ENCODE measurements around the gene APOA1. TPM values are rescaled to one million over a fixed set of nuclear protein-coding genes. Genes with fewer than 3 reads are reported as not detected.

Gene APOA1
- total and polyA plus RNA-seq, 2 experiments from 2014 or later, result 0.23 TPM; not detected in 1

DNA sequence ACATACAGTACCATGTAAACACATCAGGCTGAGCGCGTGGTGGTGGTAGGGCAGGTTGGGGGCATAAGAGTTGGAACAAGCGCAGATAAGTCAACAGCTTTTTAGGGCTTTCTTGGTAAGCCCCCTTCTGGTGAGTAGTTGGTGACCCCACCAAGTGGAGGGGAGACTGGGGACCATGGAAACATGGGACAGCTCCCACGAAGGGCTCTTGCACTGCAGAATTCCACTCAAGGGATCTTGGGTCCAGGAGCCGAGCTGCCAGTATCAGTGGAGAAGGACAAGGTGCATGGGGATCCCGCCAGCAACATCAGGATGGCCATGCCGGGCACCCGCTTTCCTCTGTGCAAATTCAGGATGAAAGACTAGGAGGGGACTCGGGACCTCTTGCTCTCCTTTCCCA is 6.2 kb upstream of the APOA1 start:
- Histone ChIP-seq H3K4me3 (no peak overlapping the region), H3K9me2 (ENCODE audit: insufficient read depth) (no peaks in the 10 kb centered on the region), H3K9me3 (ENCODE audit: low read depth) (no peaks in the 10 kb centered on the region), H3K9ac (no peak overlapping the region), H3K36me3 (ENCODE audit: low read depth) (peaks cover 8% of the 10 kb centered on the region; the same call in 1 of the 2 replicates), H3K79me2 (ENCODE audit: insufficient read depth) (no peaks in the 10 kb centered on the region), H4K20me1 (ENCODE audit: insufficient read depth) (no peaks in the 10 kb centered on the region), H3K27me3 (replicated peaks; ENCODE audit: insufficient read depth) (no peaks in the 10 kb centered on the region), H3K4me1 (ENCODE audit: insufficient read depth) (no peaks in the 10 kb centered on the region), H3K27ac (no peak overlapping the region), H2AFZ (no peak overlapping the region), H3F3A (ENCODE audit: insufficient read depth) (0 out of 2 replicates have a peak, but pooled peaks cover 10% of the 10 kb centered on the region), H3K4me2 (ENCODE audit: unreplicated experiment) (no peak overlapping the region)
- DNase-seq, result no peak
- in situ Hi-C loops (cut with MboI), result no loop called here
- whole genome bisulfite sequencing, 2 experiments (ENCODE audit: low coverage in 1 of 2, low lambda C conversion rate in 2 of 2, missing lambda C conversion rate in 2 of 2), result 87 to 89% methylated on average over 9 of the region's 9 CpGs
- TF ChIP-seq EZH2 (IDR thresholded peaks at IDR 0.05; ENCODE audit: insufficient read depth, poor library complexity, severe bottlenecking) (no peak), EZH2phosphoT487 (IDR thresholded peaks at IDR 0.05; ENCODE audit: insufficient read depth, low read depth) (no peak)

DNA sequence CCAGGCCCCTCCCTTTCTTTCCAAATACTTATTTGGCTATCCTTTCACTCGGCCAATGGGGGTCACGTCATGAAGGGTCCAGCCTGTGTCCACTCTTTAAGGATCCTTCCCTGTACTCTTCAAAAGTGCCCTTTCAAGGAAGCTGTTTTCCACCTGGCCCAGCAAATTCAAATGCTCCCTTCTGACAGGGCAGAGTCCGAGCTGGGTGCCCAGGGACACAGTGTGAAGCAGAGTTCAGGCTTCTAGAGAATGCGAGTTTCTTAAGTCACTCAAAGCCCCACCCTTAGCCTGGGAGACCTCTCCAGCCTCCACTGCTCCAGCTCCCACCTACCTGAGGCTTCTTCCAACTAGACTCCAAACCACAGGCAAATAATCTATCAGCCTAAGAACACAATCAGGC is 5.5 kb upstream of the APOA1 start:
- no peak for DNase-seq
- no peaks in the 10 kb centered on the region for H3K9me3 ChIP-seq (ENCODE audit: low read depth)
- no peak overlapping the region for H3K4me3 ChIP-seq
- H3K9me2 ChIP-seq (ENCODE audit: insufficient read depth), result no peaks in the 10 kb centered on the region
- H3K4me2 ChIP-seq (ENCODE audit: unreplicated experiment), result no peak overlapping the region
- H3K36me3 ChIP-seq (ENCODE audit: low read depth), result peaks cover 8% of the 10 kb centered on the region; the same call in 1 of the 2 replicates
- H3K27me3 ChIP-seq (replicated peaks; ENCODE audit: insufficient read depth), result no peaks in the 10 kb centered on the region
- no peaks in the 10 kb centered on the region for H3K79me2 ChIP-seq (ENCODE audit: insufficient read depth)
- H3K4me1 ChIP-seq (ENCODE audit: insufficient read depth), result no peaks in the 10 kb centered on the region
- H3F3A ChIP-seq (ENCODE audit: insufficient read depth), result 0 out of 2 replicates have a peak, but pooled peaks cover 10% of the 10 kb centered on the region
- TF ChIP-seq EZH2 (IDR thresholded peaks at IDR 0.05; ENCODE audit: insufficient read depth, poor library complexity, severe bottlenecking) (no peak), EZH2phosphoT487 (IDR thresholded peaks at IDR 0.05; ENCODE audit: insufficient read depth, low read depth) (no peak)
- no peak overlapping the region for H3K9ac ChIP-seq
- no peak overlapping the region for H3K27ac ChIP-seq
- no peak overlapping the region for H2AFZ ChIP-seq
- in situ Hi-C loops (cut with MboI), result no loop called here
- H4K20me1 ChIP-seq (ENCODE audit: insufficient read depth), result no peaks in the 10 kb centered on the region
- 81 to 92% methylated on average over 4 of the region's 4 CpGs for whole genome bisulfite sequencing, 2 experiments (ENCODE audit: low coverage in 1 of 2, low lambda C conversion rate in 2 of 2, missing lambda C conversion rate in 2 of 2)

DNA sequence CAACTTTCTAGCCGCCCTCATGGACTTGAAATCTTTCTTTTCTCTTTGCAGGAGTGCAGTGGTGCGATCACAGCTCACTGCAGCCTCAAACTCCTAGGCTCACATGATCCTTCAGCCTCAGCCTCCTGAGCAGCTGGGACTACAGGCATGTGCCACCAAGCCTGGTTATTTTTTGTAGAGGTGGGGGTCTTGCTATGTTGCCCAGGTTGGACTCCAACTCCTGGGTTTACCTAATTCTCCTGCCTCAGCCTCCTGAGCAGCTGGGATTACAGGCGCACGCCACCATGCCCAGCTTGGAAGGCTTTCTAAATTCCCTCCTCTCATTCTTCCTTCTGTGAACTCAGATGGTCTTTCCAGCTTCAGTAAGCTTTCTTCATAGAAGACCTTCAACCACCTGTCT is 4.7 kb upstream of the APOA1 start:
- 95 to 97% methylated on average over 4 of the region's 4 CpGs for WGBS, 2 experiments (ENCODE audit: low coverage in 1 of 2, low lambda C conversion rate in 2 of 2, missing lambda C conversion rate in 2 of 2)
- no peak for DNase-seq
- in situ Hi-C loops (cut with MboI), result no loop called here

DNA sequence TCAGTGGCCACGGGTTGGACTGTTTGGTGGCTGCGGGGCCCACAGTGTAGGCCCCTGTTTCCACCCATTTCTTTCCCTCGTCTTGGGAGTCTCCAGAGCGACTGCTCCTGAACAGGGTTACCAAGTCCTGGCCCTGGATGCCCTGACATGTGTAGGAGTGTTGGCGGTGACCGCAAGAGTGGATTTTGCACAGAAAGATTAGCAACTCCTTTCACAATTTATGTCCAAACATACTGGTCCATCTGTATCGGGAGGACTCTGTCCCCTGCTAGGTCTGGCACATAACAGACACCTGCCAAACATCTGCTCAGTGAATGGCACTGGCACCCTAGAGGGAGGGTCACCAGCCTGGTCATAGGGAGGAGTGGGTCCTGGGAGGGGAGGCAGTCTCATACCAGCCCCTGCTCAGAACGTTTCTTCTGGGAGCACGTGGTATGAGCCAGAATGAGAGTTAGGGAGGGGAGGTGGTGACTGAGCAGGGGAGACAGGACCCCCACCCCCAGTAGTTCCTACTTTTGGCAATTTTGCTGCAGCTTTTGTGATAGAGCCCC is 3.4 kb upstream of the APOA1 start:
- H3K9ac ChIP-seq, result no peak overlapping the region
- no peaks in the 10 kb centered on the region for H3K4me1 ChIP-seq (ENCODE audit: insufficient read depth)
- H3K4me2 ChIP-seq (ENCODE audit: unreplicated experiment), result no peak overlapping the region
- in situ Hi-C loops (cut with MboI), result no loop called here
- H3K27ac ChIP-seq, result no peak overlapping the region
- TF ChIP-seq EZH2 (IDR thresholded peaks at IDR 0.05; ENCODE audit: insufficient read depth, poor library complexity, severe bottlenecking), result no peak
- no peak for TF ChIP-seq EZH2phosphoT487 (IDR thresholded peaks at IDR 0.05; ENCODE audit: insufficient read depth, low read depth)
- no peaks in the 10 kb centered on the region for H3K9me2 ChIP-seq (ENCODE audit: insufficient read depth)
- no peak overlapping the region for H3K4me3 ChIP-seq
- H3K27me3 ChIP-seq (replicated peaks; ENCODE audit: insufficient read depth), result no peaks in the 10 kb centered on the region
- WGBS, 2 experiments (ENCODE audit: low coverage in 1 of 2, low lambda C conversion rate in 2 of 2, missing lambda C conversion rate in 2 of 2), result 49 to 53% methylated on average over 9 of the region's 9 CpGs
- peaks cover 8% of the 10 kb centered on the region; the same call in 1 of the 2 replicates for H3K36me3 ChIP-seq (ENCODE audit: low read depth)
- no peaks in the 10 kb centered on the region for H3K9me3 ChIP-seq (ENCODE audit: low read depth)
- no peaks in the 10 kb centered on the region for H3K79me2 ChIP-seq (ENCODE audit: insufficient read depth)
- DNase-seq, result no peak
- no peaks in the 10 kb centered on the region for H4K20me1 ChIP-seq (ENCODE audit: insufficient read depth)
- 0 out of 2 replicates have a peak, but pooled peaks cover 10% of the 10 kb centered on the region for H3F3A ChIP-seq (ENCODE audit: insufficient read depth)
- H2AFZ ChIP-seq, result no peak overlapping the region

More for the DNA sequence above, 4.7 kb upstream of the APOA1 start:
- Histone ChIP-seq H3K4me3 (no peak overlapping the region), H3K79me2 (ENCODE audit: insufficient read depth) (no peaks in the 10 kb centered on the region), H3K27ac (no peak overlapping the region), H3K9me2 (ENCODE audit: insufficient read depth) (no peaks in the 10 kb centered on the region), H3F3A (ENCODE audit: insufficient read depth) (0 out of 2 replicates have a peak, but pooled peaks cover 10% of the 10 kb centered on the region), H2AFZ (no peak overlapping the region), H3K36me3 (ENCODE audit: low read depth) (peaks cover 8% of the 10 kb centered on the region; the same call in 1 of the 2 replicates), H3K4me1 (ENCODE audit: insufficient read depth) (no peaks in the 10 kb centered on the region), H3K4me2 (ENCODE audit: unreplicated experiment) (no peak overlapping the region), H3K9ac (no peak overlapping the region), H4K20me1 (ENCODE audit: insufficient read depth) (no peaks in the 10 kb centered on the region), H3K27me3 (replicated peaks; ENCODE audit: insufficient read depth) (no peaks in the 10 kb centered on the region), H3K9me3 (ENCODE audit: low read depth) (no peaks in the 10 kb centered on the region)
- TF ChIP-seq EZH2 (IDR thresholded peaks at IDR 0.05; ENCODE audit: insufficient read depth, poor library complexity, severe bottlenecking) (no peak), EZH2phosphoT487 (IDR thresholded peaks at IDR 0.05; ENCODE audit: insufficient read depth, low read depth) (no peak)
